GM12892 (cell line): ENCODE measurements around the gene FBRSL1.

Experiments
- POLR2A ChIP-seq: IDR thresholded peaks from 2 replicates; pipeline ENCODE4 v1.6.1; 2011; ENCODE audit warnings: low read depth, low read length, control low read depth
- POLR2AphosphoS5 ChIP-seq: IDR thresholded peaks from 2 replicates; pipeline ENCODE4 v1.6.1; 2011; ENCODE audit warnings: low read depth, low read length, control low read depth
- TAF1 ChIP-seq: IDR thresholded peaks from 2 replicates; pipeline ENCODE4 v1.6.1; 2011; ENCODE audit warnings: low read depth, mild to moderate bottlenecking, control low read depth, low read length, borderline replicate concordance

DNA sequence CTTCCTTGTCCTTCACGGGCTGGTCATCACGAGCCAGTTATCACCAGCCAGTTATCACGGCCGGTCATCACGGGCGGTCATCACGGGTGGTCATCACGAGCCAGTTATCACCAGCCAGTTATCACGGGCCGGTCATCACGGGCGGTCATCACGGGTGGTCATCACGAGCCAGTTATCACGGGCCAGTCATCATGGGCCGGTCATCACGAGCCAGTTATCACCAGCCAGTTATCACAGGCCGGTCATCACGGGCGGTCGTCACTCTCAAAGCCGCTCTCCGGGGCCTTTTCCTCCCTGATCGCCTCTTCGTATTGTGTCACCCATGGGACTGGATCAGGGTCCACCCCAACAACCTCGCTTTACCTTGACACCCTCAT lies 13.9 kb upstream of the FBRSL1 start:
- TF ChIP-seq POLR2A (no peak), POLR2AphosphoS5 (no peak), TAF1 (no peak)
